Measurements from ENCODE around the gene USP35.

USP35 gene

GRCh38 chr11:78199015-78199652 is 10.4 kb downstream of the USP35 start:
- no peak overlapping the region for H4K91ac ChIP-seq (ENCODE audit: low read depth, low read length, poor library complexity)
- H3K4me1 ChIP-seq (ENCODE audit: control insufficient read depth in 2 of 2, insufficient read depth in 1 of 2, low read depth in 1 of 2, low read length in 2 of 2) = peaks cover 0 to 2% of the 10 kb centered on the region in 2 donors
- H3K36me3 ChIP-seq (replicated peaks in 1 of 2; ENCODE audit: control insufficient read depth in 2 of 2, insufficient read depth in 2 of 2, low read length in 2 of 2) = peaks cover 0 to 23% of the 10 kb centered on the region in 2 donors
- no peak overlapping the region for H2AK5ac ChIP-seq (ENCODE audit: low read depth, low read length)
- no peak overlapping the region for H2BK15ac ChIP-seq (ENCODE audit: low read length)
- peak overlapping the region; percentile 92 for H3K14ac ChIP-seq (ENCODE audit: low read length)
- H3K4ac ChIP-seq (ENCODE audit: low read length) = no peak overlapping the region
- H2BK120ac ChIP-seq (ENCODE audit: low read depth, low read length) = no peak overlapping the region
- no peak overlapping the region for H2BK12ac ChIP-seq (ENCODE audit: low read length)
- H2AFZ ChIP-seq (ENCODE audit: low read length) = no peak overlapping the region
- H3K23ac ChIP-seq (ENCODE audit: low read depth, low read length, poor library complexity) = no peak overlapping the region
- H3K79me1 ChIP-seq (ENCODE audit: low read depth, low read length) = peaks cover 6% of the 10 kb centered on the region
- peak overlapping the region; percentile 33 for H3K18ac ChIP-seq (ENCODE audit: low read length)
- no peak for DNase-seq (ENCODE audit: low spot score)
- no peak overlapping the region for H4K8ac ChIP-seq (ENCODE audit: low read depth, low read length)
- H3K27me3 ChIP-seq (ENCODE audit: control insufficient read depth in 3 of 3, insufficient read depth in 3 of 3, low read depth in 1 of 3, low read length in 3 of 3) = no peaks in the 10 kb centered on the region
- H3K9me3 ChIP-seq (replicated peaks in 1 of 2; ENCODE audit: control insufficient read depth in 2 of 2, insufficient read depth in 1 of 2, low read depth in 1 of 2, low read length in 2 of 2) = no peaks in the 10 kb centered on the region
- no peak overlapping the region for H2BK5ac ChIP-seq (ENCODE audit: low read length)
- no peak overlapping the region for H3K27ac ChIP-seq (replicated peaks; ENCODE audit: low read length)
- H3K9ac ChIP-seq (ENCODE audit: low read depth, low read length, poor library complexity) = no peak overlapping the region
- no peak overlapping the region for H3K4me3 ChIP-seq (ENCODE audit: low read length in 2 of 2)
- no CpG with 5 or more reads among the region's 6 CpGs for WGBS, 2 donors (ENCODE audit: extremely low coverage in 2 of 2, insufficient read length in 2 of 2, insufficient replicate concordance in 1 of 2)
- no peak overlapping the region for H3K4me2 ChIP-seq (ENCODE audit: insufficient read depth, low read length, poor library complexity, severe bottlenecking)

DNA sequence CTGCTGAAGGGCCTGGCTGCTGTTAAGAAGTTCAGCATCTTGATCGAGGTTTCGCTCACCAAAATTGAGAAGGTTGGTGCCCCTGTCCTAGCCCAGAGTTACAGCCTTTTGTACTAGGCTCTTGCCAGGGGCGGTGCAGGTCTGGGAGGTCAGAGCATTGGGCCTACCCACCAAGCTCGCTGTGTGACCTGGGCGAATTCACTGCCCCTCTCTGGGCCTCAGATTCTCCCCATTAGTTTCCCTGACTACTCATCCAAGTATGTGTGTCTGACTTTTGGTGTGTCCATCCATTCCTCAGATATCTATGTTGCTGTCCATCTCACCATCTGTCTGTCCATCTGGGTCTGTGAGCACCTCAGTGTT is 10.9 kb downstream of the USP35 start:
- Histone ChIP-seq H3K79me1 (ENCODE audit: low read depth, low read length) (peaks cover 6% of the 10 kb centered on the region), H3K18ac (ENCODE audit: low read length) (no peak overlapping the region), H3K27me3 (ENCODE audit: control insufficient read depth in 3 of 3, insufficient read depth in 3 of 3, low read depth in 1 of 3, low read length in 3 of 3) (no peaks in the 10 kb centered on the region), H3K36me3 (replicated peaks in 1 of 2; ENCODE audit: control insufficient read depth in 2 of 2, insufficient read depth in 2 of 2, low read length in 2 of 2) (peaks cover 0 to 23% of the 10 kb centered on the region in 2 donors), H3K27ac (replicated peaks; ENCODE audit: low read length) (no peak overlapping the region), H2BK120ac (ENCODE audit: low read depth, low read length) (no peak overlapping the region), H2BK12ac (ENCODE audit: low read length) (no peak overlapping the region), H2AFZ (ENCODE audit: low read length) (no peak overlapping the region), H4K91ac (ENCODE audit: low read depth, low read length, poor library complexity) (no peak overlapping the region), H3K23ac (ENCODE audit: low read depth, low read length, poor library complexity) (no peak overlapping the region), H3K14ac (ENCODE audit: low read length) (no peak overlapping the region), H2AK5ac (ENCODE audit: low read depth, low read length) (no peak overlapping the region), H3K9ac (ENCODE audit: low read depth, low read length, poor library complexity) (no peak overlapping the region), H4K8ac (ENCODE audit: low read depth, low read length) (no peak overlapping the region), H2BK5ac (ENCODE audit: low read length) (no peak overlapping the region), H3K4me3 (ENCODE audit: low read length in 2 of 2) (no peak overlapping the region), H3K4me2 (ENCODE audit: insufficient read depth, low read length, poor library complexity, severe bottlenecking) (no peak overlapping the region), H3K4me1 (ENCODE audit: control insufficient read depth in 2 of 2, insufficient read depth in 1 of 2, low read depth in 1 of 2, low read length in 2 of 2) (peaks cover 0 to 2% of the 10 kb centered on the region in 2 donors), H3K9me3 (replicated peaks in 1 of 2; ENCODE audit: control insufficient read depth in 2 of 2, insufficient read depth in 1 of 2, low read depth in 1 of 2, low read length in 2 of 2) (no peaks in the 10 kb centered on the region), H2BK15ac (ENCODE audit: low read length) (no peak overlapping the region), H3K4ac (ENCODE audit: low read length) (no peak overlapping the region)
- no CpG with 5 or more reads among the region's 5 CpGs for WGBS, 2 donors (ENCODE audit: extremely low coverage in 2 of 2, insufficient read length in 2 of 2, insufficient replicate concordance in 1 of 2)
- no peak for DNase-seq (ENCODE audit: low spot score)

GRCh38 chr11:78200061-78200460 is 11.3 kb downstream of the USP35 start:
- Histone ChIP-seq H2AFZ (ENCODE audit: low read length) (no peak overlapping the region), H2AK5ac (ENCODE audit: low read depth, low read length) (no peak overlapping the region), H3K27me3 (ENCODE audit: control insufficient read depth in 3 of 3, insufficient read depth in 3 of 3, low read depth in 1 of 3, low read length in 3 of 3) (no peaks in the 10 kb centered on the region), H3K9ac (ENCODE audit: low read depth, low read length, poor library complexity) (no peak overlapping the region), H3K79me1 (ENCODE audit: low read depth, low read length) (peaks cover 4% of the 10 kb centered on the region), H3K14ac (ENCODE audit: low read length) (no peak overlapping the region), H2BK120ac (ENCODE audit: low read depth, low read length) (no peak overlapping the region), H3K27ac (replicated peaks; ENCODE audit: low read length) (no peak overlapping the region), H3K4me2 (ENCODE audit: insufficient read depth, low read length, poor library complexity, severe bottlenecking) (no peak overlapping the region), H2BK12ac (ENCODE audit: low read length) (no peak overlapping the region), H3K23ac (ENCODE audit: low read depth, low read length, poor library complexity) (no peak overlapping the region), H2BK5ac (ENCODE audit: low read length) (no peak overlapping the region), H3K9me3 (replicated peaks in 1 of 2; ENCODE audit: control insufficient read depth in 2 of 2, insufficient read depth in 1 of 2, low read depth in 1 of 2, low read length in 2 of 2) (no peaks in the 10 kb centered on the region), H2BK15ac (ENCODE audit: low read length) (no peak overlapping the region), H3K4me1 (ENCODE audit: control insufficient read depth in 2 of 2, insufficient read depth in 1 of 2, low read depth in 1 of 2, low read length in 2 of 2) (peaks cover 0 to 2% of the 10 kb centered on the region in 2 donors), H4K91ac (ENCODE audit: low read depth, low read length, poor library complexity) (no peak overlapping the region), H4K8ac (ENCODE audit: low read depth, low read length) (no peak overlapping the region), H3K36me3 (replicated peaks in 1 of 2; ENCODE audit: control insufficient read depth in 2 of 2, insufficient read depth in 2 of 2, low read length in 2 of 2) (peaks cover 0 to 23% of the 10 kb centered on the region in 2 donors), H3K4me3 (ENCODE audit: low read length in 2 of 2) (no peak overlapping the region), H3K18ac (ENCODE audit: low read length) (no peak overlapping the region), H3K4ac (ENCODE audit: low read length) (no peak overlapping the region)
- no peak for DNase-seq (ENCODE audit: low spot score)
- WGBS, 2 donors (ENCODE audit: extremely low coverage in 2 of 2, insufficient read length in 2 of 2, insufficient replicate concordance in 1 of 2) = no CpG with 5 or more reads among the region's 4 CpGs

GRCh38 chr11:78200553-78200952 is 11.8 kb downstream of the USP35 start:
- H3K4ac ChIP-seq (ENCODE audit: low read length) = no peak overlapping the region
- H3K4me3 ChIP-seq (ENCODE audit: low read length in 2 of 2) = peak overlapping the region in 1 of 2 donors; percentile 3
- H4K8ac ChIP-seq (ENCODE audit: low read depth, low read length) = no peak overlapping the region
- no CpG with 5 or more reads among the region's 13 CpGs for WGBS, 2 donors (ENCODE audit: extremely low coverage in 2 of 2, insufficient read length in 2 of 2, insufficient replicate concordance in 1 of 2)
- H3K14ac ChIP-seq (ENCODE audit: low read length) = no peak overlapping the region
- no peak overlapping the region for H3K27ac ChIP-seq (replicated peaks; ENCODE audit: low read length)
- H3K9me3 ChIP-seq (replicated peaks in 1 of 2; ENCODE audit: control insufficient read depth in 2 of 2, insufficient read depth in 1 of 2, low read depth in 1 of 2, low read length in 2 of 2) = no peaks in the 10 kb centered on the region
- H2BK120ac ChIP-seq (ENCODE audit: low read depth, low read length) = no peak overlapping the region
- H3K4me1 ChIP-seq (ENCODE audit: control insufficient read depth in 2 of 2, insufficient read depth in 1 of 2, low read depth in 1 of 2, low read length in 2 of 2) = peaks cover 0 to under 1% of the 10 kb centered on the region in 2 donors
- peaks cover 0 to 23% of the 10 kb centered on the region in 2 donors for H3K36me3 ChIP-seq (replicated peaks in 1 of 2; ENCODE audit: control insufficient read depth in 2 of 2, insufficient read depth in 2 of 2, low read length in 2 of 2)
- no peak overlapping the region for H4K91ac ChIP-seq (ENCODE audit: low read depth, low read length, poor library complexity)
- no peak overlapping the region for H2BK5ac ChIP-seq (ENCODE audit: low read length)
- no peak overlapping the region for H2BK15ac ChIP-seq (ENCODE audit: low read length)
- no peak overlapping the region for H3K9ac ChIP-seq (ENCODE audit: low read depth, low read length, poor library complexity)
- H2BK12ac ChIP-seq (ENCODE audit: low read length) = no peak overlapping the region
- DNase-seq (ENCODE audit: low spot score) = no peak
- no peak overlapping the region for H3K18ac ChIP-seq (ENCODE audit: low read length)
- H2AK5ac ChIP-seq (ENCODE audit: low read depth, low read length) = no peak overlapping the region
- no peak overlapping the region for H3K4me2 ChIP-seq (ENCODE audit: insufficient read depth, low read length, poor library complexity, severe bottlenecking)
- no peak overlapping the region for H3K23ac ChIP-seq (ENCODE audit: low read depth, low read length, poor library complexity)
- H3K27me3 ChIP-seq (ENCODE audit: control insufficient read depth in 3 of 3, insufficient read depth in 3 of 3, low read depth in 1 of 3, low read length in 3 of 3) = no peaks in the 10 kb centered on the region
- no peak overlapping the region for H2AFZ ChIP-seq (ENCODE audit: low read length)
- peaks cover 2% of the 10 kb centered on the region for H3K79me1 ChIP-seq (ENCODE audit: low read depth, low read length)
